PC-3 (cell line): ENCODE results near the gene FAM168A. TPM values are rescaled to one million over a fixed set of nuclear protein-coding genes. Genes with fewer than 3 reads are reported as not detected.
A peak's percentile ranks its signal among the peaks of the same experiment; 100 is the strongest.

Experiments used
- ATAC-seq: fragments of 200-7000 bp; cut with Tn5 transposase; 2 replicates; pipeline ENCODE4 v1.9.1; 2020; ENCODE audit warnings: mild to moderate bottlenecking, moderate library complexity
- BruUV-seq: library from RNA; stranded (reverse); fragments of 400-500 nt; replicated peaks from 2 replicates; lab custom pipeline; 2021; lab: Mats Ljungman, UMichigan
- CTCF ChIA-PET: fragments of 300-600 bp; sonication (Branson Sonifier 250); formaldehyde crosslinking; loops from one replicate; lab custom pipeline; 2022; ENCODE audit warnings: antibody characterized with exemption; lab: Charles Lee
- POLR2A ChIA-PET: fragments of 300-600 bp; sonication (Branson Sonifier 250); formaldehyde crosslinking; loops from one replicate; lab custom pipeline; 2022; ENCODE audit warnings: antibody characterized with exemption; ENCODE audit not compliant: unreplicated experiment; lab: Charles Lee
- DNase-seq: peaks from one replicate; pipeline ENCODE4 v3.0.0-alpha.2; 2015
- H2AFZ ChIP-seq: fragments of 300-600 bp; sonication (generic); 2 replicates; pipeline ENCODE4 v1.6.0; 2016; ENCODE audit warnings: antibody characterized with exemption, low read length
- H3F3A ChIP-seq: fragments of 300-600 bp; sonication (generic); one replicate; pipeline ENCODE4 v1.6.0; 2017; ENCODE audit warnings: antibody characterized with exemption, low read length, control low read depth, mild to moderate bottlenecking; ENCODE audit not compliant: unreplicated experiment
- H3K27ac ChIP-seq: fragments of 300-600 bp; sonication (generic); 2 replicates; pipeline ENCODE4 v1.5.1; 2016; ENCODE audit warnings: mild to moderate bottlenecking, low read length
- H3K27me3 ChIP-seq: fragments of 300-600 bp; sonication (generic); 2 replicates; pipeline ENCODE4 v1.6.1; 2016; ENCODE audit warnings: low read length, mixed read lengths
- H3K36me3 ChIP-seq: fragments of 300-600 bp; sonication (generic); 2 replicates; pipeline ENCODE4 v1.6.1; 2016; ENCODE audit warnings: low read depth, mixed run types, low read length, mixed read lengths
- H3K4me1 ChIP-seq: fragments of 300-600 bp; sonication (generic); 2 replicates; pipeline ENCODE4 v1.5.1; 2016; ENCODE audit warnings: low read length; ENCODE audit not compliant: insufficient read depth
- H3K4me2 ChIP-seq: fragments of 300-600 bp; sonication (generic); 2 replicates; pipeline ENCODE4 v1.6.0; 2016; ENCODE audit warnings: low read length
- H3K4me3 ChIP-seq: fragments of 300-600 bp; sonication (generic); 2 replicates; pipeline ENCODE4 v1.5.1; 2016; ENCODE audit warnings: mild to moderate bottlenecking, low read length, mixed read lengths
- H3K79me2 ChIP-seq: fragments of 300-600 bp; sonication (generic); 2 replicates; pipeline ENCODE4 v1.6.1; 2017; ENCODE audit warnings: low read length, mixed read lengths
- H3K9ac ChIP-seq: fragments of 300-600 bp; sonication (generic); 2 replicates; pipeline ENCODE4 v1.6.0; 2016; ENCODE audit warnings: mild to moderate bottlenecking, low read length
- H3K9me2 ChIP-seq: fragments of 300-600 bp; sonication (generic); replicated peaks from 2 replicates; pipeline ENCODE4 v1.6.1; 2016; ENCODE audit warnings: mixed run types, low read length, mixed read lengths
- H3K9me3 ChIP-seq: fragments of 300-600 bp; sonication (generic); 2 replicates; pipeline ENCODE4 v1.6.1; 2016; ENCODE audit warnings: low read length, mixed read lengths
- H4K20me1 ChIP-seq: fragments of 300-600 bp; sonication (generic); 2 replicates; pipeline ENCODE4 v1.6.1; 2016; ENCODE audit warnings: low read length, mixed read lengths
- EZH2 ChIP-seq: fragments of 300-600 bp; sonication (generic); IDR thresholded peaks from one replicate; pipeline ENCODE4 v1.6.1; 2017; ENCODE audit warnings: antibody characterized with exemption, mild to moderate bottlenecking, low read length; ENCODE audit not compliant: unreplicated experiment
- EZH2phosphoT487 ChIP-seq: fragments of 300-600 bp; sonication (generic); IDR thresholded peaks from 2 replicates; pipeline ENCODE4 v1.6.1; 2018; ENCODE audit warnings: mild to moderate bottlenecking, antibody characterized with exemption, low read length, borderline replicate concordance
- intact Hi-C: fragments of 100-400 bp; cut with micrococcal nuclease; formaldehyde crosslinking; loops from 2 replicates; pipeline ENCODE4 v1.9.0; 2023
- total RNA-seq: library from RNA; depleted of rRNA; stranded (reverse); fragments of >200 nt; gene quantifications from 2 replicates; pipeline ENCODE4 v1.2.3, GENCODE V29; 2014
- TF ChIP-seq, protein P1 (sequence below): fragments of 300-600 bp; sonication (generic); conservative IDR thresholded peaks from 2 replicates; pipeline ENCODE4 v1.5.1; 2017; ENCODE audit warnings: antibody characterized with exemption, low read depth, mild to moderate bottlenecking, low read length

FAM168A gene
- total RNA-seq, 1 experiment from 2014 or later: 24.5 TPM

DNA sequence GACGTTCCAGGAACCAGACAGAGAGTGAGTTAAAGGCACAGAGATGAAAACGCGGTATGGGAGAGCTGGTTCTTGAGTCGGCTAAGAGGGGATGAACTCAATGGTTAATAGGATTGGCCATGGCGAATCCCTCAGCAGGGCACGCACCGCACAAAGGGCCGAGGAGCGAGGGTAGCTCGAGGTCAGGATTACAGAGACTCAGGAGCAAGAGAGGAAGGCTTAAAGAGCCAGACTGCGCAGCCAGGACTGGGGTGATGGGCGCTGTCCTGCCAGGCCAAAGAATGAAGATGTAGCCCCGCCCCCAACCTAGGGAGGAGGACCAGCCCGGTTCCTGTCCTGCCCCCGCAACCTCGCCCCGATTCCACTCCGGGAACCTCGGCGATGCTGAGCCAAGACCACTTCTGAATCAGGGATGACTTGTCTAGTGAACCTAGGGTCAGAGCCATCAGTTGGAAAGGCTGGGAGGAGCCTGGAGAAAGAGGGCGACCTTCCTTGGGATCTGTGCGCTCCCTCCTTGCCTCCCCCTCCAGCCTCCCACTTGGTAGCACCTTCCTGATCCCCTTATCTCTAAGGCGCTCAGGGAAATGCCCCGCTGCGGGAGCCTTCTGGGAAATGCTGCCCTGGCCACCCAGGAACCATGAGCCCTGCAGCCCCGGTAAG lies 48.2 kb upstream of the FAM168A start, which contains the start of gene PLEKHB1:
Gene PLEKHB1 (plus strand): TSS at position 610 of the 660 bp plus-strand sequence. CDS start 28 bp downstream, at position 638.
- TF ChIP-seq, protein P1, sequence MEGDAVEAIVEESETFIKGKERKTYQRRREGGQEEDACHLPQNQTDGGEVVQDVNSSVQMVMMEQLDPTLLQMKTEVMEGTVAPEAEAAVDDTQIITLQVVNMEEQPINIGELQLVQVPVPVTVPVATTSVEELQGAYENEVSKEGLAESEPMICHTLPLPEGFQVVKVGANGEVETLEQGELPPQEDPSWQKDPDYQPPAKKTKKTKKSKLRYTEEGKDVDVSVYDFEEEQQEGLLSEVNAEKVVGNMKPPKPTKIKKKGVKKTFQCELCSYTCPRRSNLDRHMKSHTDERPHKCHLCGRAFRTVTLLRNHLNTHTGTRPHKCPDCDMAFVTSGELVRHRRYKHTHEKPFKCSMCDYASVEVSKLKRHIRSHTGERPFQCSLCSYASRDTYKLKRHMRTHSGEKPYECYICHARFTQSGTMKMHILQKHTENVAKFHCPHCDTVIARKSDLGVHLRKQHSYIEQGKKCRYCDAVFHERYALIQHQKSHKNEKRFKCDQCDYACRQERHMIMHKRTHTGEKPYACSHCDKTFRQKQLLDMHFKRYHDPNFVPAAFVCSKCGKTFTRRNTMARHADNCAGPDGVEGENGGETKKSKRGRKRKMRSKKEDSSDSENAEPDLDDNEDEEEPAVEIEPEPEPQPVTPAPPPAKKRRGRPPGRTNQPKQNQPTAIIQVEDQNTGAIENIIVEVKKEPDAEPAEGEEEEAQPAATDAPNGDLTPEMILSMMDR: no peak
- TF ChIP-seq EZH2: no peak
- TF ChIP-seq EZH2phosphoT487: no peak
- Histone ChIP-seq H2AFZ (peak within 1 kb of the TSS; percentile 75; the same call in 1 of the 2 replicates), H3K9ac (no peak within 1 kb of the TSS), H3K4me1 (peaks cover 5% of the 10 kb centered on the region), H3K9me3 (no peaks in the 10 kb centered on the region), H3K4me3 (peak within 1 kb of the TSS; percentile 47; the same call in 1 of the 2 replicates), H3K27ac (no peak within 1 kb of the TSS), H3K27me3 (no peaks in the 10 kb centered on the region), H3F3A (no peaks in the 10 kb centered on the region), H3K4me2 (peak within 1 kb of the TSS; percentile 73), H3K9me2 (no peaks in the 10 kb centered on the region), H4K20me1 (no peaks in the 10 kb centered on the region), H3K36me3 (no peaks in the 10 kb centered on the region), H3K79me2 (no peaks in the 10 kb centered on the region)
- intact Hi-C loops: no loop called here
- ATAC-seq: no peak
- no TSS peak for BruUV-seq
- DNase-seq: no peak
- ChIA-PET POLR2A (interaction anchor here (0.6 kb wide), 1 partner anchor 188 kb away, joined by 3 read pairs; no protein-coding TSS in a partner anchor), CTCF (interaction anchor here (0.5 to 1.1 kb wide), 2 partner anchors 20 to 46 kb away, joined by 3 to 8 read pairs; no protein-coding TSS in a partner anchor)

DNA sequence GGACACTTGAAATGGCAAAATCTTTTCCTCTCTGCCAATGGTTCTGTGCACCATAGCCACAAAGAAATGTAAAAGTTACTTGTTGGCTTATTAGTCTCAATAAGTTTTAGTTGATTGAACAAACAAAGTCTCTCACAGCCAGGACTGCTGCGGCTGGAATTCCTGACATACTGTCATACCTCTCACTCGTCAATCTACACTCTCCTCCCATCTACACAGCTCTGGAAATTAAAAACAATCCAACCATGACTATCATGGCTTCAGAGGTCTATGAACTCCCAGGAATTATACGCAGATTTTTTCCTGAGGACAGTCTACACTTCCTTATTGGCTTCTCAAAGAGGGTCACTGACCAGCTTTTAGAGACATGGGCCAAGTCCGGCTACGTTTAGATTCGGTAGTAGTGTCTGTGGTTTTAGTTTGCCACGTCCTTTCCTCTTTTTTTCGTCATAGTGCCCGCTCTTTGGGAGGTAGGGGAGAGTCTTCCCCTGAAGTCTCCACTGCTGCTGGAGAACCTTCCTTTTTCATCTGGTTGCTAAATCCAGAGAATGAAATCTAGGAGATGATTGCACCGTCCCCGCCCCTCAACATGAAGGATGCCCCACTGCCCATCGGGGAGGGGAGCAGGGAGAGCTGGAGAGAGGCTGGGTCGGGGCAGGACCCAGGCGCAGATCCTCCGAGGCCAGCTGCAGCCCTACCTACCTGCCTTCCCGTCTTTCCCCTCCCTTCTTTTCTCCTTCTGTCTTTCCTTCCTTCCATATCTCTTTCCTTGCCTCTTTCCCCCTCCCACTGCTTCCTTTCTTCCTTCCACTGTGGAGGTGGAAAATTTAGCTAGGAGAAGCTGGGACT lies 47.4 kb upstream of the FAM168A start:
- TF ChIP-seq, protein P1: no peak
- no peak for TF ChIP-seq EZH2
- TF ChIP-seq EZH2phosphoT487: no peak
- Histone ChIP-seq H3K9me2 (no peaks in the 10 kb centered on the region), H3F3A (no peaks in the 10 kb centered on the region), H3K9ac (no peak overlapping the region), H3K27ac (no peak overlapping the region), H3K79me2 (no peaks in the 10 kb centered on the region), H3K4me3 (no peak overlapping the region), H3K36me3 (no peaks in the 10 kb centered on the region), H2AFZ (no peak overlapping the region), H3K9me3 (no peaks in the 10 kb centered on the region), H4K20me1 (no peaks in the 10 kb centered on the region), H3K4me1 (peaks cover 5% of the 10 kb centered on the region), H3K4me2 (no peak overlapping the region), H3K27me3 (no peaks in the 10 kb centered on the region)
- no TSS peak for BruUV-seq
- ATAC-seq (no peak), DNase-seq (no peak)
- CTCF ChIA-PET: interaction anchor here (0.7 to 1.1 kb wide), 2 partner anchors 20 kb away, joined by 8 to 11 read pairs; no protein-coding TSS in a partner anchor
- POLR2A ChIA-PET: interaction anchor here (0.6 kb wide), 1 partner anchor 187 kb away, joined by 3 read pairs; no protein-coding TSS in a partner anchor
- intact Hi-C loops: no loop called here
